NCI-H2081 (cell line): Measurements from ENCODE around the gene MAP4K3.
A peak's percentile ranks its signal among the peaks of the same experiment; 100 is the strongest.

Source experiments
- DNase-seq, 2 experiments: peaks; one replicate each; lab custom pipeline; 2025; lab: John Stamatoyannopoulos, UW

MAP4K3 gene

GRCh38 chr2:39241588-39241987, 195.5 kb downstream of the MAP4K3 start:
- peak in 1 of 2 experiments; percentile 15 for DNase-seq

- no peak for DNase-seq
Observed at GRCh38 chr2:39240758-39241157, 196.3 kb downstream of the MAP4K3 start.

- DNase-seq, result no peak
Observed at GRCh38 chr2:39234754-39235153, 202.3 kb downstream of the MAP4K3 start.

GRCh38 chr2:39232141-39232540, 204.9 kb downstream of the MAP4K3 start:
- no peak for DNase-seq

DNA sequence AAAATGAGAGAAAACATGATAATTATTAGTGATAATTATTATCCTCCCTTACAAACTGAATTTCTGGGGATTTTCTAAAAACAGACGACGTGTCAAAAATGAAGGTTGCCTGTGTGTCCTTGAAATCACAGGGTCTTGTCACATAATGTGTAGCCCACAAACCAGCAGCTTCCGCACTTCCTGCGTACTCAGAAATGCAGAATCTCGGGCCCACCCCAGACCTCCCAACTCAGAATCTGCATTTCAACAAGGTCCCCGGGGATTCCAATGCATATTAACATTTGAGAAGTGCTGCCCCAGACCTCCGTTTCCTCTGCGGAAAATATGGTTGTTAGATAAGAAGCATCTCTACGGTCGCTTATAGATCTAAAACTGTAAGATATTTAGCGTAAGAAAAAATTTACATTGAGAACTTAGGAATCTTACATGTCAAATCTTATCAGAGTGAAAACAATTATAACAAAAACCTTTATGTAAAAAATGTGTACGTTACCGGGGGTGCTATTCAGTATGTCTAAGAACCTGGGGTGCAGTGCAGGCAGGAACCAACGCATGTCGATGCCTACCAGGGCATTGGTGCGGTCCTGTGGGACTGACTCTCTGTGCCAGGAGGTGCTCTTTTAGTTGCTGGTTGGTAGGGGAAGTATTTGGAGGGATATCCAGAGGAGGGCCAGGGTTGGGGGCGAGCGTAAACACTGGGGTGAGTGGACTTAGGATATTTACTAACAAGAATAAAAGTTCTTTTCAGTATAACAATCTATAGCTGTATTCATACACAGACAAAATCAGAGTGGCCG, 208.5 kb downstream of the MAP4K3 start:
- no peak for DNase-seq

GRCh38 chr2:39227628-39228412, 209.3 kb downstream of the MAP4K3 start:
- peak; percentile 57 to 65 for DNase-seq

- DNase-seq, result no peak
Observed at GRCh38 chr2:39225567-39225966, 211.5 kb downstream of the MAP4K3 start.

DNA sequence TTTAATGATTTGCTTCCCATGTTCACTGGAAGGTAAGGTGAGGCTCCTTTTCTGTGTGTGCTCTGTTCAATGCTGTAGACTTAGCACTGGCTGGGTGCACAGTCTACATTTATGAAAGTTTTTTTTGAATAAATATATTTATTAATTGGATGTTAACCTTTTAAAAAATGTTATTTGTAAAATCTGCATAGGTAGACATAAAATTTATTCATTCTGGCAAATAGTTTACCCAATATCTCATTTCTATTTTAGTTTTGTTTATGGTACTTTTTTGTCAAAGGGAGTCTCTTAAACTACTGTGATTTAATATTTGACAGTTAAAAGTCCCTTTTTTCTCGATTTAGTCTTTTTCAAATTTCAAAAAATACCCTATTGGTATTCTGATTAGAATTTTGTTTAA, 213.2 kb downstream of the MAP4K3 start:
- DNase-seq, result no peak

DNA sequence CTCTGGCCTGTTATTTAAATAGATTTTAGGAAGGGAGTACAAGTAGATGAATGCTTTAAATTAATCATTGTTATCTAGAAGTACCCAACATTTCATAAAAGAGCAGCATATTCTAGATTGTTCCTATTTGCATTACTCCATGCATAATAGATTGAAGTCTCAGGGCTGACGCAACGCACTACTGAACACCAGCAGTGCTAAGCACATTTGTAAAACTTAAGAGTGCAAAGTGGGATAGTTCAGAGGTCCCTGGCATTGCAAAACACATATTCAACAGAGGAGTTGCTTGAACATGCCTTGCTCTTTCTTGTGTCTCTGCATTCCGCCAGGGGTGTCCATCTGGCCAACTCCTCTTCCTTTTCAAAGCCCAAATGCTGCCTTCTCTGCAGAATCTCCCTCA, 215.6 kb downstream of the MAP4K3 start:
- DNase-seq, result no peak

DNA sequence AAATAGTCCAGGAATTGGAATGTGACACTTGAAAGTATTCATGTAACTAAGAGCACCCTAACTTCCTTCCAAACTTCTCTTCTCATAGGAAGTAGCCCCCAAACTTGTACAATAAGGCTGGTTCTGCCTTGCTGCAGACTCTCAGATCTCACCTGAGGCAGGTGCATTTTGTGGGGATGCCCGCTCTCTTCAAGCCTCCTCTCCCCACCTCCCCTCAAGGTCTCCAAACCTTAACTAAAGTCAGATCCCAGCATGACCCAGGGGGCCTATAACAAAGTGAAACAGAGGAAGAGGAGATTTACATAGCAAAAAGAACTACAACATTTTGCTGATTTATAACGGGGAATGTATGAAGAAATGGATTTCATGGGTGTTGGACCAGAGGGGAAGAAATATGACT, 216.9 kb downstream of the MAP4K3 start:
- DNase-seq, result no peak

GRCh38 chr2:39218391-39218790, 218.7 kb downstream of the MAP4K3 start:
- no peak for DNase-seq

DNA sequence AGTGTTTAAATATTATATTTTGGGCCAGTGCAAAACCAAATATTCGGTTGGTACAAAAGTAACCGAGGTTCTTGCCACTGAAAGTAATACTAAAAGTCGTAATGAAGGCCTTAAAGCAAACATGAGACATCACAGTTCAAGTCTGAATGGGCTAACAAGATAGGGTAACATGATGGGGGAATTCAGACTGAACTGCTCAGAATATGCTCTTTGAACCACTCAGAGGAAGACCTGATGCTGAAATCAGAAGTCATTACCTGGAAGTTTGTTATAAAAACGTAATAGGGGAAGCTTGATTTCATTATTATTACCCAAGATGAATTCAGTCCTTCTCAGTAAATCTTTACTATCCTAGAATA, 219.9 kb downstream of the MAP4K3 start:
- DNase-seq, result no peak

DNA sequence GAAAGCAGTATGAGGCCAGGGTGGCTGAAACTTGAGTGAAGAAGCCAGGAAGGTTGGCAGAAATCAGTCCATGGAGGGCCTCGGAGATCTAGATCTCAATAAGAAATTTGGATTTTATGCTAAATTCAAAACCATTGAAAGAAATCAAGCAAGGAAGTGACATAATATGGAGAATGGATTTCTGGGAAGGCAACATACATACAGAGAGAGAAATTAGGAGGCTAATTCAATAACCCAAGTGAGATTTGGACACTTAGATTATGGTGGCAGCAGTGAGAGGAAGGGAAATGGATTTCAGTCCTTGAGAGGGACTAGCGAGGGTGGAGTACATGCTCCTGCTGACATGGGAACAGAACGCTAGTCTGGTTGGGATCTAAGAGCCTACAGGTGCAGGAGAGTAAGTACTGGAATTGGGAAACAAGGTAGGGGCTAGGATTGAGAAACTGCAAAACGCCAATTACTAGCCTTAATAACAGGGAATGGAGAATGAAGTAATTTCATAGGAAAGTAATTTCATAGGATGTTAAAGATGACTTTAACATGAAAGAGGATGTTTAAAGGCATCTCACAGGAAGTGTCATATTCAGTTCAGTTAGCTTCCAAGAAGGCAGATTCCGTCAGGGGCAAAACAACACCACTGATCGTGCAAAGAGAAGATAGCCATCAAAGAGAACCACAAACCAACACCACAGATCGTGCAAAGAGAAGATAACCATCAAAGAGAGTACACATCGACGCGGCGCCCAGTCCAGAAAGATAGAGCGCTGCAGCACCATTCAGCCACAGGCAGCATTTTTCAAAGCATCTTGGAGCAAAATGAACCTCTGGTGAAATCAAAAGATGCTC, 220.5 kb downstream of the MAP4K3 start:
- no peak for DNase-seq

- DNase-seq, result no peak
Observed at GRCh38 chr2:39215545-39215944, 221.5 kb downstream of the MAP4K3 start.

GRCh38 chr2:39213015-39213414, 224.1 kb downstream of the MAP4K3 start:
- DNase-seq, result no peak

GRCh38 chr2:39210846-39211245, 226.2 kb downstream of the MAP4K3 start:
- no peak for DNase-seq

GRCh38 chr2:39203382-39203781, 233.7 kb downstream of the MAP4K3 start:
- DNase-seq, result no peak

DNA sequence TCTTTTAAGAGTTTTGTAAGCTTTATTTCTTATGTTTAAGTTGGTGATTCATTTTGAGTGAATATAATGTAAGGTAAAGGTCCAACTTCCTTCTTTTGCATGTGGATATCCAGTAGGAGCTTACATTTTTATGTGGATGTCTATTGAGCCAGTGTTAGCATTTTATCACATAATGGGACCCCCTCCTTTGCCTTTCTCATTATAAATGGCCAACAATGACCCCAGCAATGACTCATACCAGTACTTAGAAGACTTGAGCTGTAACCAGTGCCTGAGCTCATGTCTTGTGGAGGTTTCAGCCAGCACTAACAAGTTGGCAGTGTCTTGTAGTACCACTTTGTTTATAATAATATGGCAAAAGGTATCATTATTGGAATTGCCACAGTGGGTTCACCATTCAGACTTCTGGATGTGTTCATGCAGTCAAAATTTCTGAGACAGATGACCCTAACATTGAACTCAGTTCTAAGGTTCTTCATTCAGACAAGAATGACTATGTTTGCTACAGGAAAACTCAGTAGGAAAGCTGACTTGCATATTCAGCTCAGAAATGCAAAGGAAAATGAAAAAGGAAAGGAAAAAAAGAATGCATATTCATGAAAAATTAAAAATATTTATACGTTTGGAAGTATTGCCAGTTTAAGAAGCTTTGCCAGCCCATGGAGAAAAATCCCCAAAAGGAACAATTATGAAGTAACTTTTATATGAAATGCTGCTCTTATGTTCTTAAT, 234.3 kb downstream of the MAP4K3 start:
- DNase-seq, result no peak
